AG04450 (cell line): ENCODE data around the gene RTN1. TPM values are rescaled to one million over a fixed set of nuclear protein-coding genes. Genes with fewer than 3 reads are reported as not detected.

Experiments
- CTCF ChIA-PET: fragments of 300-600, 350-600 bp; formaldehyde crosslinking; extraction: SDS; loops from one replicate; lab custom pipeline; 2022; ENCODE audit warnings: antibody characterized with exemption, inconsistent platforms; lab: Charles Lee
- POLR2A ChIA-PET: fragments of 350-600 bp; formaldehyde crosslinking; extraction: SDS; loops from one replicate; lab custom pipeline; 2021; ENCODE audit warnings: antibody characterized with exemption, inconsistent platforms; lab: Yijun Ruan, JAX
- DNase-seq: peaks from one replicate; pipeline ENCODE4 v3.0.0-alpha.2; 2011; ENCODE audit warnings: low read depth, low spot score
- H3K27ac ChIP-seq: one replicate; pipeline ENCODE4 v1.5.1; 2012; ENCODE audit warnings: low read depth, low read length, control low read depth
- H3K27me3 ChIP-seq: one replicate; pipeline ENCODE4 v1.6.0; 2012; ENCODE audit warnings: low read length; ENCODE audit not compliant: control insufficient read depth, insufficient read depth
- H3K4me3 ChIP-seq: 2 replicates; pipeline ENCODE4 v1.5.1; 2011; ENCODE audit warnings: mild to moderate bottlenecking, low read depth, low read length, control low read depth
- H3K9me3 ChIP-seq: 2 replicates; pipeline ENCODE4 v1.5.1; 2012; ENCODE audit warnings: low read length; ENCODE audit not compliant: control insufficient read depth, insufficient read depth
- polyA plus RNA-seq: library from polyadenylated mRNA; depleted of rRNA; stranded (reverse); fragments of >200 nt; gene quantifications from 2 replicates; pipeline ENCODE4 v1.2.3, GENCODE V29; 2011
- TF ChIP-seq, protein P1 (sequence below): IDR thresholded peaks from 2 replicates; pipeline ENCODE4 v1.5.1; 2011; ENCODE audit warnings: low read depth, low read length, control low read depth, inconsistent platforms

Gene RTN1
- polyA plus RNA-seq, 1 experiment, result 0.98 TPM

DNA sequence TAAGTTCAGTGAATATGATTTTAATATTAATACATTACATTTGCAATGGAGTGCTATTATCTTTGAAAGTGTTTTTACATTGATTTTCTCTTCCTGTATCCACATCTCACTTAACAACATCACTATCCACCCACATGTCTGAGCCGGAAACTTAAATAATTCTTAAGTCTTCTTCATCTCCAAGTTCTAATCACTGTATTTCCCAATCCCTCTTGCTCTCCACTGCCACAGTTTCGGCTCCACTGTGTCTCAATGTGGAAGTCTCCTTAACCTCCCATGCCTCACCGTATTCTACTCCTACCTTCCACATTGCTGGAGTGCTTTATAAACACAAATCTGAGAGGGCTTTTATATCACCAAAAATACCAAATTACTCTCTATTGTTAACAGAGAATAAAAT is 25.3 kb downstream of the RTN1 start:
- no peaks in the 10 kb centered on the region for H3K27me3 ChIP-seq
- CTCF ChIA-PET, result no interaction called here
- POLR2A ChIA-PET, result no interaction called here
- H3K4me3 ChIP-seq, result no peak overlapping the region
- TF ChIP-seq, protein P1, sequence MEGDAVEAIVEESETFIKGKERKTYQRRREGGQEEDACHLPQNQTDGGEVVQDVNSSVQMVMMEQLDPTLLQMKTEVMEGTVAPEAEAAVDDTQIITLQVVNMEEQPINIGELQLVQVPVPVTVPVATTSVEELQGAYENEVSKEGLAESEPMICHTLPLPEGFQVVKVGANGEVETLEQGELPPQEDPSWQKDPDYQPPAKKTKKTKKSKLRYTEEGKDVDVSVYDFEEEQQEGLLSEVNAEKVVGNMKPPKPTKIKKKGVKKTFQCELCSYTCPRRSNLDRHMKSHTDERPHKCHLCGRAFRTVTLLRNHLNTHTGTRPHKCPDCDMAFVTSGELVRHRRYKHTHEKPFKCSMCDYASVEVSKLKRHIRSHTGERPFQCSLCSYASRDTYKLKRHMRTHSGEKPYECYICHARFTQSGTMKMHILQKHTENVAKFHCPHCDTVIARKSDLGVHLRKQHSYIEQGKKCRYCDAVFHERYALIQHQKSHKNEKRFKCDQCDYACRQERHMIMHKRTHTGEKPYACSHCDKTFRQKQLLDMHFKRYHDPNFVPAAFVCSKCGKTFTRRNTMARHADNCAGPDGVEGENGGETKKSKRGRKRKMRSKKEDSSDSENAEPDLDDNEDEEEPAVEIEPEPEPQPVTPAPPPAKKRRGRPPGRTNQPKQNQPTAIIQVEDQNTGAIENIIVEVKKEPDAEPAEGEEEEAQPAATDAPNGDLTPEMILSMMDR, result no peak
- no peaks in the 10 kb centered on the region for H3K9me3 ChIP-seq
- no peak overlapping the region for H3K27ac ChIP-seq
- no peak for DNase-seq

- ChIA-PET CTCF (no interaction called here), POLR2A (no interaction called here)
- H3K4me3 ChIP-seq, result no peak overlapping the region
Measured at GRCh38 chr14:59844186-59844812, 26.3 kb downstream of the RTN1 start.

GRCh38 chr14:59836116-59836515 is 34.5 kb downstream of the RTN1 start:
- no peaks in the 10 kb centered on the region for H3K27me3 ChIP-seq
- CTCF ChIA-PET, result no interaction called here
- POLR2A ChIA-PET, result no interaction called here
- TF ChIP-seq, protein P1, result no peak
- H3K27ac ChIP-seq, result no peak overlapping the region
- no peak for DNase-seq
- H3K9me3 ChIP-seq, result no peaks in the 10 kb centered on the region
- H3K4me3 ChIP-seq, result no peak overlapping the region

More at GRCh38 chr14:59844186-59844812, 26.3 kb downstream of the RTN1 start:
- TF ChIP-seq, protein P1, result no peak
- Histone ChIP-seq H3K27me3 (no peaks in the 10 kb centered on the region), H3K27ac (no peak overlapping the region), H3K9me3 (no peaks in the 10 kb centered on the region)
- no peak for DNase-seq

DNA sequence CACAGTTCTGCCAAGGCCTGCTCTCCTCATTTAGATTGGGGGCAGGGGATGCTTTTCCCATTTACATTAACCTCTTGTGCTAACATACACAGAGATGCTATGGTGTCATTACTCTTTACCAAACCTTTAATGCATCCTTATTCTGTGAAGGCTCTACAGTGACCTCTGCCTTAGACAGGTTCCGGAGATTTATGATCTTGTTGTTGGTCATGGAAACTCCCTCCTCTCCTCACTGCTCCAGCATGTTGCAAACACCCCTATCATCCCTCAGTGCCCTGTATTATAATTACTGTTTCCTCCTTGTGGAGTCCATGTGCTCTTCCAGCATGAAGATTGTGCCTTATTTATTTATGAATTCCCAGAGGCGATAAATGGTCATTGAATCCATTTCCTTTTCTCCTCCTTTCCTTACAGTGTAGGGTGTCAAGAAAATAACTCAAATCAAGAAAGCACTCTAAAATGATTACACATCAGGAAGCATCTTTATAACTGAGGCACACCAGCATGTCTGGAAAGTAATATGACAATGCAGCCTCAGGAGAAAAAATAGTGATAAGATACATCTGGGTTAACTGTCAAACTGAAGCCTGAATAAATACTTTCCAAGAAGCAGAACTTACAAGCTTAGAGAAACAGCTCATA is 37.8 kb downstream of the RTN1 start:
- Histone ChIP-seq H3K4me3 (no peak overlapping the region), H3K9me3 (no peaks in the 10 kb centered on the region), H3K27ac (no peak overlapping the region), H3K27me3 (no peaks in the 10 kb centered on the region)
- ChIA-PET CTCF (no interaction called here), POLR2A (no interaction called here)
- no peak for DNase-seq
- TF ChIP-seq, protein P1, result no peak

- ChIA-PET POLR2A (no interaction called here), CTCF (no interaction called here)
- Histone ChIP-seq H3K4me3 (no peak overlapping the region), H3K9me3 (no peaks in the 10 kb centered on the region), H3K27me3 (no peaks in the 10 kb centered on the region), H3K27ac (no peak overlapping the region)
- no peak for DNase-seq
- TF ChIP-seq, protein P1, result no peak
Measured at GRCh38 chr14:59831121-59831730, 39.4 kb downstream of the RTN1 start.
